A673 (cell line): ENCODE data around the gene ARHGAP22.

Source experiments
- CTCF ChIP-seq: fragments of 300-800, 200-600 bp; sonication (generic); conservative IDR thresholded peaks from 2 replicates; pipeline ENCODE4 v1.5.1; 2017; ENCODE audit warnings: low read depth, mild to moderate bottlenecking, antibody characterized with exemption, low read length, moderate library complexity, mixed read lengths
- EZH2 ChIP-seq: fragments of 200-600 bp; sonication (generic); IDR thresholded peaks from 2 replicates; pipeline ENCODE4 v1.6.1; 2017; ENCODE audit warnings: borderline replicate concordance, low read depth, mild to moderate bottlenecking, mixed read lengths, antibody characterized with exemption, low read length; ENCODE audit not compliant: poor library complexity, severe bottlenecking

GRCh38 chr10:48551861-48552591 is 52.8 kb downstream of the ARHGAP22 start:
- TF ChIP-seq CTCF (peak; percentile 74), EZH2 (no peak)
